CD4-positive, alpha-beta T cell treated with Interferon alpha-2 for 1 hour (primary cell): ENCODE results near the gene COL1A2.
A peak's percentile ranks its signal among the peaks of the same experiment; 100 is the strongest.

ENCODE experiments used
- DNase-seq, 2 donors: peaks; one replicate each; pipeline ENCODE4 v3.0.0-alpha.2; 2020 to 2022

The COL1A2 gene

DNA sequence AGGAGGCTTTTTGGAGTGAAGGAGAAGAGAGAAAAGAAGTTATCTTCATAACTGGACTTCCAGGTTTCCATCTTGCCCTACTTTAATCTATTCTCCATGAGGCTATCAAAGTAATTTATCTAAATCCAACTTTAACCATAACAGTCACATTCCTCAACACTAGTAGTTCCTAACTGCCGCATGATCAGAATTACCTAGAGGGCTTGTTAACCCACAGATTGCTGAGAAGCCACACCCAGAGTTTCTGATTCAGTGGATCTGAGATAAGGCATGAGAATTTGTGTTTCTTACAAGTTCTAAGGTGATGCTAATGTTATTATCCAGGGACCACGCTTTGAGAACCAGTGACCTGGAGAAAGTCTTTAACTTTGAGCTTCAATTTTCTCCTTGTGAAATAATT, 8.3 kb upstream of the COL1A2 start:
- DNase-seq = no peak

DNA sequence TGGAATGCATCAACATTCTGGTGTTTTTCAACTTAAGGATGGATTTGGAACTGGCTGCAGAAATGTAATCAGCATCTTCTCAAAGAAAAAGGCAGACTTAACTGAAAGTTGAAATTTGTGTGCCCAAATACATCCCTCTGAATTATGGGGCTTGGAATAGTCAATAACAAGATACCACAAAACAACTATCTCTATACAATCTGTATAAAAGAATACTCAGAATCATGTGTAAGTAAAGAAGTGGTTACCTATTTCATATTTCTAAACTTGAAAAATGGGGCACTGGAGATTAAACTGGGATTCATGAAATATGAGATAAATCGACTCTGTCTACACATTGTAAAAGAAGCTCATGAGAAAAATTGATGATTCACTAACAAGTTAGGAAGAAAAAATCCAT, 6.2 kb upstream of the COL1A2 start:
- DNase-seq = no peak

- DNase-seq = no peak
These were observed 5.3 kb upstream of the COL1A2 start for GRCh38 chr7:94389381-94389780.

- no peak for DNase-seq
These were observed 2.8 kb upstream of the COL1A2 start for GRCh38 chr7:94391726-94392392.

DNA sequence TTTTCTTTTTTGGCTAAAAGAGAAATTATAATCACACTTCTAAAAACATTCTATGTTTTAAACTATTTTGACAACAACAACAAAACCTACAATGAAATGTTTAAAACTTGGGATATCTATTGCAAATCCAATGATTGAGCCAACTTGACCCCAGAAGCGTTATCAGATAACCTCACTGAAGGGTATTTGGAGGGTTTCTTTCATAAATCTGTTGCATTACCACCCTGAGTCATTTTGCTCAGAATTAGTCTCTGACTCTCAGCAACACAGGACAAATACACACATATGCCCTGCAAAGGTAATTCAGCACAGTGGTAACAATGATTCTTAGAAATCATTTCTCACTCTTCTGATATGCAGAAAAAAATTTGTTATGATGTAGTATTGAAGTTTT, 2.3 kb upstream of the COL1A2 start:
- DNase-seq = no peak

DNA sequence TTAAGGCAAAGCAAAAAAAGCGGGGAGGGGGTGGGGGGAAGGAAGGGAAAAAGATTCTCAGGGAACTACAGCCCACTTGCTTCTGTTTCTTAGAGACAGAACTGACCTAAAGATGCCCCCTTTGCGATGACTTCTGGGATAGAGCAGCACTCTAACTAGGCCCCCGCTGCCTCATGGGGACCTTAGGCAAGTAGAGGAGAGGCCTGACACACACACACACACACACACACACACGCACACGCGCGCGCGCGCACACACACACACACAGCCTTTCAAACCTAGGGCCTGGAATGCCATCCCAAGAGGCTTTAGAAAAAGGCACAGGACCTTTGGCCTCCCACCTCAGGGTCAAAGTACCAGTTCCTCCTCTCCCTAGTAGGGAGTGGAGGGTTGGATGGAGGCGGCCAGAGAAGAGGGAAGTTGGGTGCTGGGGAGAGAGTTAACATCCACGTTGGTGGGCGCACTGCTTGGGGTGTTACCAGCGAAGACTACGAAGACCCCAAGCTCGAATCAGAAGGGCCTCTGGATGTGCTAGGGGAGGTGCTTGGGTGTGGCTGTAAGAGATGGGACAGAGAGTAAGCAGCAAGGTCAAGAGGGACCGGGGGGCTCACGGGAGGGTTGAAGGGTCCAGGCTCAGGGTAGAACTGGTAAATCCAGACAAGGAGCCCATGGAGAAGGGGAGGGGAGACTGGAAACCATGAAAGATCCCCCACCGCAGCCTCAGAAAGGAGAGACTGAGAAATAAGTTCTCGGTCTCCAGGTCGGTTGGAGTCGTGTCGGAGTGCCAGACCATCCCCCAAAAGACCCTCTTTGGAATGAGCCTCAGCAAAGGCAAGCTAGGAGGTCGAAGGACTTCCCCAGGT, 1.2 kb upstream of the COL1A2 start:
- DNase-seq = no peak

DNA sequence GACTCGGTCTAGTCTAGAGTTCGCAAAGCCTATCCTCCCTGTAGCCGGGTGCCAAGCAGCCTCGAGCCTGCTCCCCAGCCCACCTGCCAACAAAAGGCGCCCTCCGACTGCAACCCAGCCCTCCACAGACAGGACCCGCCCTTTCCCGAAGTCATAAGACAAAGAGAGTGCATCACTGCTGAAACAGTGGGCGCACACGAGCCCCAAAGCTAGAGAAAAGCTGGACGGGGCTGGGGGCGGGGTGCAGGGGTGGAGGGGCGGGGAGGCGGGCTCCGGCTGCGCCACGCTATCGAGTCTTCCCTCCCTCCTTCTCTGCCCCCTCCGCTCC, 622 bp upstream of the COL1A2 start:
- DNase-seq = no peak

GRCh38 chr7:94395141-94396036, 694 bp downstream of the COL1A2 start:
- DNase-seq = peak; percentile 33 to 39

- DNase-seq = no peak
These were observed 1.3 kb downstream of the COL1A2 start for GRCh38 chr7:94396037-94396431.

DNA sequence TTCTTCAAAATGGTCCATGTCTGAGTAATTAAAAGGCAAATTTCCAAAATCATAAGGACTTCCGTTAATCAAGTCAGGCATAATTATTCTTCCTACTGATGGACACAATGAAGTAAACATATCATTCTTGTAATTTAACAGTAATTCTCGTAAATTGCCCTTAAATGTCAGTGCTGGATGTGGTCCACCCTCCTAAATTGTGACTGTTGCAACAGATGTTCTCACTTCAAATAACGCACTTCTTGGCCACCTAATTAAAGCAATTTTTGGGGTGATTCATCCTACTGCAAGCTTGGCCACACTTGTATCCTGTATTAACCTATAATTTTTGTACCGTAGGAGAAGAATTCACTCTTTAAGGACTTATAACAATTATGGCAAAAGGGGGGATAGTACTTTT, 1.9 kb downstream of the COL1A2 start:
- DNase-seq = no peak

GRCh38 chr7:94397722-94398121, 3.0 kb downstream of the COL1A2 start:
- DNase-seq = no peak

- DNase-seq = no peak
These were observed 4.1 kb downstream of the COL1A2 start for GRCh38 chr7:94398841-94399240.

- DNase-seq = no peak
These were observed 5.3 kb downstream of the COL1A2 start for GRCh38 chr7:94400022-94400421.

DNA sequence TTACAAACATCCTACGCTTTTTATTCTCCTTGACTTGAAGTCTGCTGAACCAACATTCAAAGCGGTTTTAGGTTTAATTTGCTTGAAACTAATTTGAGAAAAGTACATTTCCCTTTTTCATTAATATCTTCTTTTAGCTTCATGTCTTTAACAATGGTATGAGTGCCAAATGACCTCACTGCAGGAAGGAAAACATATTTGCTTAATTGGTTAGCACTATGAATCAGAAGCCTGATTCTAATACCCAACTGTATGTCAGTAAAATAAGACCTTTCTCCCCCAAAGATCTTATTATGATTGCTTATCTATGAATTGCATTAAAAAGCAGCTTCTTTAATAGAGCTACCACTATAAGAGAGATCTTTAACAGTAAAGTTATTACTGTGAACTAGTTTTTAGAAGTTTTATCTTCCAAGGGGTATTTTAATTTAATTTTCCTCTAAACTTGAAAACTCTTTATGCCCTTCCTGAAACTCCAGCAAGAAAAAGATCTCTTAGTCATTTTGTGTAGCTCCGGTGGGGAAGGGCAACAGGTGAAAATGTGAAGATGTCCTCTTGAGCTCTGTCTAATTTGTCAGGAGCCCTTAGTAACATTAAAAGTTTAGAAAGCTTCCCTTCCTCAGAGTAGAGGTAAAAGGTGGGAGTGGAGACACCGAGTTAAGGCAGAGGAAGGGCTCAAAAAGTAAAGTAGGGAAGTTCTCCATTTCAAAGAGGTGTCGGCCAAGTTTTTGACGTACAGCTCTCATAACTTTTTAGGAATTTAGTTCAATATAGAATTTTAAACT, 6.1 kb downstream of the COL1A2 start:
- DNase-seq = no peak

GRCh38 chr7:94401428-94401814, 6.7 kb downstream of the COL1A2 start:
- DNase-seq = no peak

- DNase-seq = no peak
These were observed 8.9 kb downstream of the COL1A2 start for GRCh38 chr7:94403546-94403945.

DNA sequence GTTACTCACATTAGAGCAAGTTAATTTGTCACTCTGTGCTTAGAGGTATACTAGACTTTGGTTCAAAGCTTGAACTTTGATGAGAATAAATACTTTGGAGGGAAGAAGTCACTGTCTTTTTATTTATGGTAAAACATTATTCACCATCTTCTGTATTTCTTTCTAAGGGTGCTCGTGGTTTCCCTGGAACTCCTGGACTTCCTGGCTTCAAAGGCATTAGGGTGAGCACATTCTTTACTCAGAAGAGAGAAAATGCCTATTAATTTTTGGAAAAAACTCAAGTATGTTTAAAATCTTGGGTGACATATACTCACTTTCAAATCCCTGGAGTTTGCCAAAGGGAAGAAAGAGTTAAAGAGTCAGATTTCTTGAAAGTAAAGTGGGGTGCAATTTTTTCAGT, 10.8 kb downstream of the COL1A2 start:
- DNase-seq = no peak

- DNase-seq = no peak
These were observed 12.0 kb downstream of the COL1A2 start for GRCh38 chr7:94406696-94407095.

GRCh38 chr7:94409200-94409948, 14.7 kb downstream of the COL1A2 start:
- DNase-seq = no peak

GRCh38 chr7:94410413-94411187, 15.9 kb downstream of the COL1A2 start:
- no peak for DNase-seq

DNA sequence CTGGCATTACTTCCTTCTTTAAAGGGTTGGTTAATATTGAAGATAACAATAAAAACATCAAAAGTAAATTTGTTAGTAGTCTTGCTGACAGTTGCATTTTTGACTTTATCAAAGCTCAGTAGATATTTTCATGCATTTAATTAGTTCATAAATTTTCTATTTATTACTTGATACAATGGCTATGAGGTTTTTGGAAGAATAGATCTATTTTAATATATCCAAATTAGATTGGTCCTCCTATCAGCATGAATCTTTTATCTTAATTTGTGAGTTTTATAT, 16.4 kb downstream of the COL1A2 start:
- DNase-seq = no peak
